ENCODE data around the gene ARMC8.
"Not testable (repeated sequence)": the region's sequence is repeated elsewhere in the genome, so short reads cannot be mapped to it uniquely, and the experiment has no call there.

ARMC8 gene, protein sequence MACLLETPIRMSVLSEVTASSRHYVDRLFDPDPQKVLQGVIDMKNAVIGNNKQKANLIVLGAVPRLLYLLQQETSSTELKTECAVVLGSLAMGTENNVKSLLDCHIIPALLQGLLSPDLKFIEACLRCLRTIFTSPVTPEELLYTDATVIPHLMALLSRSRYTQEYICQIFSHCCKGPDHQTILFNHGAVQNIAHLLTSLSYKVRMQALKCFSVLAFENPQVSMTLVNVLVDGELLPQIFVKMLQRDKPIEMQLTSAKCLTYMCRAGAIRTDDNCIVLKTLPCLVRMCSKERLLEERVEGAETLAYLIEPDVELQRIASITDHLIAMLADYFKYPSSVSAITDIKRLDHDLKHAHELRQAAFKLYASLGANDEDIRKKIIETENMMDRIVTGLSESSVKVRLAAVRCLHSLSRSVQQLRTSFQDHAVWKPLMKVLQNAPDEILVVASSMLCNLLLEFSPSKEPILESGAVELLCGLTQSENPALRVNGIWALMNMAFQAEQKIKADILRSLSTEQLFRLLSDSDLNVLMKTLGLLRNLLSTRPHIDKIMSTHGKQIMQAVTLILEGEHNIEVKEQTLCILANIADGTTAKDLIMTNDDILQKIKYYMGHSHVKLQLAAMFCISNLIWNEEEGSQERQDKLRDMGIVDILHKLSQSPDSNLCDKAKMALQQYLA

DNA sequence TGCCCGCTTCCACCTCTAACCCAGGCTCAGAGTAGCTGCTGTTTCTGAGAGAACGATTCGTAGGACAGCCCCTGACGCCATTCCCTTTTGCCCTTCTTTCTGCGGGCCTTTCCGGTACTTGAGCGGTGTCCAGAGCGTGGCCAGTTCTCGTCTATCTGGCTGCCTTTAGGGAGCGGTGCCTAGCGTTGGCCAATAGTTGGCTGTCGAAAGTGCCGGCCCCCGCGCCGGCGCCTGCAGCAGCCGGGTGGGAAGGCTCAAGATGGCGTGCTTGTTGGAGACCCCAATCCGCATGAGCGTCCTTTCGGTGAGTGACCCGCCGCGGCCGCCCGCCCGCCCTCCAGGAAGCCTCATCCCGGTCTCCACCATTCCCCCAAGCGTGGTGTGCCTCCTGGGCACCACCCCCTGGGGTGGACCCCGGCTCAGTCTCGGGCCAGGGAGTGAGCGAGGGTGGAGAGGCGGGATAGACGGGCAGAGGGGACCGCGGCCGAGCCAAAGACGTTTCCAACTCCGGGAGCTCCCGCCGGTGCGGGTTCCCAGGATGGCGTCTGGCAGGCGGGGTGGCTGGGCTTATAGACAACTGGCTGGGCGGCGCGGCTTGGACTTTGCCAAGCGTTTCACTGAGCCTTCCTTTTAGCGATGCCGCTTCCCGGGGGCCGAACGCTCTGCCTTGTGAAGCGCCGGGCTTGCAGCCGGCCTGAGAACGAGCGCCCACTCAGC, at the start of gene ARMC8:
ARMC8 (plus strand) TSS at position 6 of the 717 bp plus-strand sequence; CDS start at position 260, 254 bp downstream.
- peak; percentile 83 for DNase-seq

DNA sequence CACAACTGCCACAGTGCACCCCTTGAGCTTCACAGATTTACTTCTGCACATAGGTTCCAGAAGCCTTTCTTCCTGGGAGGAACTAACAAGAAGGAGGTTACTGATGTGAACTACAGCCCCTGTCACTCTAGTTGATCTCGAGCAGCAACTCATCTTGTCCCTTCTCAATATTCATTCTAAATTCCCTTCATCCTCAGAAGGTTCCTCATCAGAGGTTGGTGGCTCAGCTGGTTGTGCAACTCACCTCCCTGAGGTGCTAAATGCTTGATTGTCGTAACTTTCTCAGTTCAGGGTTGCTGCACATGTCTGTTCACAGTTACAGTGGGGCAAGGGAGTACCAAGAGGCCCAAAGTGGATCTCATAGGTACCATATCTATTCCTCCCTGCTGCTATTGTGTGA, 49.2 kb upstream of the ARMC8 start:
- no peak for DNase-seq

DNA sequence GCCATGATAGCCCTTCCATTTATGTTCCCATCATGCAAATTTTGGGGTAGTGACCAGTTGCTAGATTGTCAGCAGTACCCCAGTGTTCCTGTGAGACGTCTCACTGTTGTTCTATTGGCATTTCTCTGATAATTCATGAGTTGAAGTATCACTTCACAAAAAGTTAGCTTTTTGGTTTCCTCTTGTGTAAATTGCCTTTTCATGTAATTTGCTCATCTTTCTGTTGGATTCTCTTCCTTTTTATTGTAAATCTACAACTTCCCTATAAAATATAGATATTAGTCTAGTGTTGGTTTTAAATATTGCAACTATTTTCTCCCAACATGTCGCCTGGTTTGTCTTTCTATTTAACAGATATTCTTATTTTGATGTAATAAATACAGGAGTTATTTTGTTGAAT, 47.4 kb upstream of the ARMC8 start:
- no peak for DNase-seq

DNA sequence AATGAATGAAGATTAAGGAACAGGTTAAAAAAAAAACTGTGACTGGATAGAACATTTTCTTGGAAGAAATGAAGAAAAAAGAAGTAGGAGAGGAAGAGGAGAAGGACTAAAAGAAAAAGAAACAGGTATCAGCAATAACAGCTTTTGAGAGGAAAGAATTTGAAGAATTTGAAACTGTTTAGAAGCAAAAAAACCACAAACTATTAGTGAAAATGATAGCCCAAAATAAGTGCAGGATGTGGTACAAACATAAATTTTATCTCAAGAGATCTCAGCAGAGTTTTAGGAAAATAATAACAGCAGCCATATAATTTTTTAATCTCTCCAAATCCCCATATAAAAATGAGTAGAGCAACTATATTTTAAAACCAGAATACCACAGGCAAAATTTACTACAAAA, 46.2 kb upstream of the ARMC8 start:
- DNase-seq: no peak

DNA sequence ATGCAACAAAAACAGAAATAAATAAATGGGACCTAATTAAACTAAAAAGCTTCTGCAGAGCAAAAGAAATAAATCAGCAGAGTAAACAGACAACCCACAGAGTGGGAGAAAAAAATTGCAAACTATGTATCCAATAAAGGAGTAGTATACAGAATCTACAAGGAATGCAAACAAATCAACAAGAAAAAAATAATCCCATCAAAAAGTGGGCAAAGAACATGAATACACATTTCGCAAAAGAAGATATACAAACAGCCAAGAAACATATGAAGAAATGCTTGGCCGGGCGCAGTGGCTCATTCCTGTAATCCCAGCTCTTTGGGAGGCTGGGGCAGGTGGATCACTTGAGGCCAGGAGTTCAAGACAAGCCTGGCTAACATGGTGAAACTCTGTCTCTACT, 44.9 kb upstream of the ARMC8 start:
- DNase-seq: not testable (repeated sequence)

DNA sequence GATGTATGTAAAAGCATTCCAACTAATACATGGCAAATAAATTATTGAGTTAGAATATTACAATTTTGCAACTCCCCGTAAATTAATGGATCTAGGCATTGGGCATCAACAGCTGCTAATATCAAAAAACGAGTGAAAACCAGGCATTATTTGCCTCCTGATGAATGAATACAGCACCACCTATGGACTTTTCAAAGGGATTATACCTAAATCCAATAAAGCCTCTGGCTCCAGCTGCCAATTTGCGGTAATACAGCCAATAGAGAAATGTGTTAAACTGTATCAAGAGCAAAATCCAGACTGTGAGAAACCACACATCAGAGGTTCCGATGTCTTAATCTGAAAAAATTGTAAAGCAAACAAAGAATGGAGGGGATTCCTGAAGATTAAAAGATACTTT, 38.6 kb upstream of the ARMC8 start:
- DNase-seq: no peak

DNA sequence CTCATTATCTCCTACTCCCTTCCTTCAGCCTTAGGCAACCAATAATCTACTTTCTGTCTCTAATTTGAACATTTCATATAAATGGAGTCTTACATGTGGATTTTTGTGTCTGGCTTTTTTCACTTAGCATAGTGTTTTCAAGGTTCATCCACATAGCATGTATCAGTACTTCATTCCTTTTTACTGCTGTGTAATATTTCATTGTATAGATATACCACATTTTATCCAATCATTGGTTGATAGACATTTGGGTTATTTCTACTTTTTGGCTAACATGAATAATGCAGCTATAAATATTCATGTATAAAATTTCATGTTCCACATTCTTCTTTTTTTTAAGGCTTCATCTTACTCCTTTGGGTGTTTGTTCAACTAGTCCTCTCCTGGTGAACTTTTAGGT, 32.6 kb upstream of the ARMC8 start:
- DNase-seq: no peak

DNA sequence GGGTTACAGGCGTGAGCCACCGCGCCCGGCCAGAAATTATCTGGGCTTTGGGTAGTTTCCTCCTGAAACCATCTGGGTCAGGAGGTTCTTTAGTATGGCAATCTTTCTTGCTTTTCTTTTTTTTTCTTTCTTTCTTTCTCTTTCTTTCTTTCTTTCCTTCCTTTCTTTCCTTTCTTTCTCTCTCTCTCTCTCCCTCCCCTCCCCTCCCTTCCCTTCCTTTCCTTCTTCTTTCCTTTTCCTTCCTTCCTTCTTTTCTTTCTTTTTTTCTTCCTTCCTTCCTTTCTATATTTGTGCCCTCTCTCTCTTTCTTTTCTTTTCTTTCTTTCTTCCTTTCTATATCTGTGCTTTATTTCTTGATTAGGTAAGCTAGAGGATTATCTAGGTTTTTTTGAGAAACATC, 29.4 kb upstream of the ARMC8 start:
- DNase-seq: no peak

DNA sequence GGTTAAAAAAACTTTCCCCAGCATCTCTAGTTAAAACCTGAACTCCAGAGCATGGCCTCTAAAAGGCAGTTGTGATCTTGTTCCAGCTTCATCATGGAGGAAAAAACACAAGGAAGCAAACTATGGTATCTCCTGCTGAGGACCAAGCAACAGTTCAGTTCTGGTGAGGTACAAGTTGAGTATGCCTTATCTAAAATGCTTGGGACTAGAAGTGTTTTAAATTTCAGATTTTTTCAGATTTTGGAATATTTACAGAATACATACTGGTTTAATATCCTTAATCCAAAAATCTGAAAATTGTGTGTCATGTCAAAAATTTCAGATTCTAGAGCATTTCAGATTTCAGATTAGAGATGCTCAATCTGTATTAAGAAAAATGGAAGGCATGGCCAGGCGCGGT, 22.0 kb upstream of the ARMC8 start:
- DNase-seq: no peak

DNA sequence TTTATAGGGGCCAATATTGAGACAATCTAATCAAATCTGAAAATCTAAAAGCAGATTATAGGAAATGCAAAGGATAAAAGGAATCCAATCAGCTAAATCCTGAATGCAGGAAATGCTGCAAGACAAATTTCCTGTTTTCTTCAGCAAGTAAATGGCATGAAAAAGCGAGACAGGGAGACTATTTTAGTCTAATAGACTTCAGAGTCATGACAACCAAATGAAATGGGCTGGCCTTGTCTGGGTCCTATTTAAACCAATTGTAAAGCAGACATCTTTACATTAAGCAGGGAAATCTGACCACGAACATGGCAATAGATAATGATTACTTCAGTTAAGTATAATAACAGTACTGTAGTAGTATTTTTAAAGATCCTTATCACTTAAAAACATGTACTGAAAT, 14.5 kb upstream of the ARMC8 start:
- no peak for DNase-seq

DNA sequence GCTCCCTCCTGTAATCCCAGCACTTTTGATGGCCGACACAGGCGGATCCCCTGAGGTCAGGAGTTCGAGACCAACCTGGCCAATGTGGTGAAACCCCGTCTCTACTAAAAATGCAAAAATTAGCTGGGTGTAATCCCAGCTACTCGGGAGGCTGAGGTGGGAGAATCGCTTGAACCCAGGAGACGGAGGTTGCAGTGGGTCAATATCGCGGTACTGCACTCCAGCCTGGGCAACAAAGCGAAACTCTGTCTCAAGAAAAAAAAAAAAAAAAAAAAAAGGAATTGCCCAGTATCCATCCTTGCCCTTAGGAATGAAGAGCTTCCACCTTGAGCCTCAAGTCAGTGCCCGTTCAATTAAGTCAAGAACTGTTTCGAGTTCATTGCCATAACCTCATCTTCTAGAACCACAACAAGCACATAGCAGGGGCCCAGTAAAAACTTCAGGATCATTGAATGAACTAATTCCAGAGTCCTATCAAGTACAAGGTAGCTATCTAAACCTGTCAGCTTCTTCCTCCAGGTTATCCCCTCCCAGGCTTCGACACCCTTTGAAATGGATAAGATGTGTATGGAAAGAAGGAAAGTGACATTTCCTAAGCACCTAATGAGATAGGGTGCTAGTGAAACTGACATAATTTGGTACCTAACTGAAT, 13.2 kb upstream of the ARMC8 start:
- DNase-seq: no peak

DNA sequence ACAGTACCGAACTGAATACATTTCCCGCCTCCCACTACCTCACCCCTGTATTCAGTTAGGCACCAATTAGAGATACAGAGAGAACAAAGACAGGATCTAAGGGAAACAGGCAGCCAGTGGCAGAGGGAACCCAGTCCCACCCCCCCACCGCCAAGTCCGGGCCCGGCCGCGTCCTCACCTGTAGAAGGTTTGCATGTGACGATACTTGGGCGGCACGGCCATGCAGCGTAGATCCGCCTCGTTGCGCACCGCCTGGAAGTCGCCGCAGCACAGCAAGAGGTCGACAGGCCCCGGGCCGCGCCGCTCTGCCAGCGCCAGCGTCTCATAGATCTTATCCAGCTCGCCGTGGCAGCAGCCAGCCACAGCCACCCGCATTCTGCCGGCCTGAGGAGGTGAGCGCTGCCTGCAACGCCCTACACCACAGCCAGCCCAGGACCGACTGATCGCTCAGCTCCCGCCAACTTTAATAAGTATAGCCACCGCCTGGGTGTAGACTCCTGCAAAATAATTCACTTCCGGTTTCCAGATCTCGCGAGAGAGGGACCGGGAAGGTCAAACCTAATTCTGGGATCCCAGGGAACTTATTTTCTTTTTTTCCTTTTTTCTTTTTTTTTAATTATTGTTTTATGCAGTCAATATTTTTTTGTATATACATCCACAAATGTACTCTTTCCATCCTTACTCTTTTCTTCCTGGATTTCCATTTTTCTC, 12.5 kb upstream of the ARMC8 start, which contains the start of gene DBR1:
DBR1 (minus strand) TSS at position 501 of the 711 bp plus-strand sequence; CDS start at position 375, 126 bp downstream.
- peak; percentile 94 for DNase-seq

DNA sequence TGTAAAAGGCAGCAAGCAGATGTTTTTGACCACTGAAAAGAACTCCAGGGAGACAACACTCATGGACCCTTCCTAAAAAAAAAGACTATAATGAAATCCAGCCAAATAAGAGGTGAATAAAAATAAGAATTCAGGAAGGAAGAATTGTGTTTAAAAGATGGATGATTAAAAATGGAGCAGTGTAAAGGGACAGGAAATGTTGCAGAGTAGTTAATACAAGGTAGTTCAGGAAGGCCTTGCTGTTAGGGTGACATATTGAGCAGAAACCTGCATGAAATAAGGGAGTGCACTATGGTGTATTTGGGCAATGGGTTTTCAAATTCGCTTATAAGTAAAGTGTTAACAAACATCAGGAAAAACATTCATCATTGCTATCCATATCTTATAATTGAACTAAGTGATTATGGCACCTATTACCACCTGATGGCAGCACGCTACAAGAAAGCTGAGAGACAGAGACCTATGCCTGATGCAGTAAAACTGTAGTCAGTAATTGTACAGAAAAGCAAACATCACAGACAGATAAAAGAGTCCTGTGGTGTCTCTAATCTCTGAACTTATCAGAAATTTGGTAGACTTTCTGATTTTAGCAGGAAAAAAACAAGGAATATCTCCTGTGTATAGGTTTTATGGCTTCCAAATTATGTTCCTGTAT, 6.6 kb upstream of the ARMC8 start:
- DNase-seq: peak; percentile 58

DNA sequence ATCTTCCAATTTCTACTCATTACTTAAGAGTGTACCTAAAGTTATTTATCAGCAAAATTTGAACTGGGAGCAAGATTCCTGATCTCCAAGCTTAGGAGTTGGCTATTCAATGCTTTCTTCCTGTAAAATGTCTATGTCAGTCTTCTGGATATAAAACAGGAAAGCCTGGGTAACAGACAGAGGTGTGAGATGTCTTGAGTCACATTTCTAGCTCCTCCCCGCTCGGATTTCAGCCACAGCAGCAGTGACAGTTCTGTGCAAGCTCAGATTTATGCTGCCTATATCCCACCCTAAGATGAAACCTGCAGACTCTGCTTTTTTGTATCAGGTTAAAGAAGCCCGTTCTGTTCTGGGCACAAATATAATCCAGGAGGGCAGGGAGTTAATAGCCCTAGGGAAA, 2.1 kb upstream of the ARMC8 start:
- DNase-seq: no peak

DNA sequence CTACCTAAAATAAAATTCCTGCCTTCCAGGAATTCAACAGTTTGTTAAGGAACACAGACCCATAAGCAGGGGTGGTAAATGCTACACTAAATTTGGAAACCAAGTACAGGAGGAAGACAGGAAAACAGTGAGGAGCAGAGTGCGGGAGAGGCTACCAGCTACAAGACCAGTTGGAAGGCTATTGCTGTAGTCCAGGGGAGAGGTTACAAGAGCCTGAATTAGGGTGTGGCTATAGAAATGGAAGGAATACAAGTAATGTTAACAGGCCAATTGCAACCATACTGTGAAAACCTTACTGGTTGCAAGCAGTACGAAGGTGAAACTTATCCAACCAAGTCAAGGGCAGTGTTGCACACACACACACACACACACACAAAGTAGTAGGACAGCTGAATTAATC, 880 bp upstream of the ARMC8 start:
- DNase-seq: no peak

DNA sequence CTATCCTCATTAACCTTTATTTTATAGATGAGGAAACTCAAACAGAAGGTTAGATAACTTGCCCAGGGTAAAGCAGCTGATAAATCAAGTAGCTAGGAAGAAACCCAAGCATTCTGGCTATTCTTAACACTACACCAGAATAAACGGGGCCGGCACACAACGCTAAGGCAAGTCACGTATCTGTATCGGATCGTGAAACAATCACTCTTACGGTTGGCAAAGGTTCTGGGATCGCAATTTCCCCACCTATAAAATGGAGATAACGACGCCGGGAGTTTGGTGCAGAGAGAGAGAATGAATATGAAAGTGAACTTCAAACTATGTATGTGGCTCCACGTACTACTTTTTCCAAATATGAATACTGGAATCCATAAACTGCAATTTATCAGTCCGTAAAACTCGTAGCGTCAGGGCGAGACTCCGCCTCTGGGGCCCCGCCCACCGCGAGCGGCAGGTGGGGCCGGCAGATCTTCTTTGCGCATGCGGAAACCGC, 252 bp upstream of the ARMC8 start:
- peak; percentile 95 for DNase-seq

DNA sequence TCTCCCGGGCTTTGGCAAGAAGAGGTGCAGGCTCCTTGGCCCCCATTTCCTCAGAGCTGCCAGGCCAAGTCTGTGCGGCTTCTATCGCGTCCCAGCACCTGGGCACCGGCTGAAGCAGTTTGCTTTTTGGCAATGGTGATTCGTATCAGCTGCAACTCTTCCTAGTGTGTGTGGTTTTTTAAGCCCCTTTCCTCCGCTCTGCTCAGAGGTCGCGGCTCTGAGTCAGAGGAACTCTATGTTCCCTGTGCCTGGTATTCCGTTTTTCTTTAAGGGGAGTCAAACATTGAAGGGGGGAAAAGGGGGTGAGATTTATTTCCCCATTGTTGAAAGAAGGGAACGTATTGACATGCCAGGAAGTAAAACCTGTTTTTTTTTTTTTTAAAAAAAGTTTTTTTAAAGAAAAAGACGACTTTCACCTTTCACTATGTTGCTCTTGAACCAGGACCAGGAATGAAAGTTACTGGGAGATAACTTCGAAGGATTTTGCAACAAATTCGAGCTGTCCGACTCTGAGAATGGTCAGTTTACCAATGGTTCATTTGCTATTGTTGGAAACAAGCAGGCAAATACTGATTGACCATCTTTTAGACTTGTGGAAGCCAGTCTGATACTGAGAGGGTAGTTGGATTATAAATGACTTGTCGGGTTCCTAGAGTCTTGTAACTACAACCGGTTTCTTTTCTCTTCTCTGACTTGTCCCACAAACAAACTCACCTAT, 1.1 kb downstream of the ARMC8 start:
- DNase-seq: no peak

DNA sequence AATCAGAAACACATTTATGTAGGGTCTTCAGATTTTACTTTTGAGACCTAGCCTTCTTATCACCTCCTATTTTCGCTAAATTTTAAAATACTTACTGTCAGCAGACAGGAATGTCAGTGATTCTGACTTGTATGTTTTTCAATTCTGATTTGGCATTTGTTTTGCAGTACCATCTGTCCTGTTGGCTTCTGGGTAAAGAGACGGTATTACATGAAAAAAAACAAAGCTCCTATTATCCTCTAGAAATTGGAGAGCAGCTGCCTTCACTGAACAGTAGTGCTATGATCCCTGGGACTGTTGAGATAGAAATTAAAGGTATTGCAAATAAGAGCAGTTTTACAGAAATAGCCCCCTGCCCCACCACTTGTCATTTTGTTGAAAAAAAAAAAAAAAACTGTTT, 8.4 kb downstream of the ARMC8 start:
- DNase-seq: peak; percentile 4

DNA sequence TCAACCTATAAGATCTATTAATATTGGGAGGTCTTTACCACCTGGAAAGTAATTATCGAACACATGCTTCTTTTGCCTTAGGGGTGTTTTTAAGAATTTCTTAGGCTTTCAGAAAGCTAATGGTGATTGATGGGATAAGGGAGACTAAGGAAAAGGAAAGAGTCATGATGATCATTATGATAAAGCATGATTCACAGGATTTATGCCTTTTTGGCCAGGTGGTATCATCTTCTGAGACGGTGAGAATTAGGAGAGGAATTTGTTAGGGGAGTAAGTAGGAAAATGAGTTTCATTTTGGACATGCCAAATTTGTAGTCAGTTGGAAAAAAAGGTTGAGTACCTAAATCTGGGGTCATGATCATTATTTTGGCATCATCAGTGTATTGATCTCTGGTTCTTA, 8.9 kb downstream of the ARMC8 start:
- DNase-seq: no peak

DNA sequence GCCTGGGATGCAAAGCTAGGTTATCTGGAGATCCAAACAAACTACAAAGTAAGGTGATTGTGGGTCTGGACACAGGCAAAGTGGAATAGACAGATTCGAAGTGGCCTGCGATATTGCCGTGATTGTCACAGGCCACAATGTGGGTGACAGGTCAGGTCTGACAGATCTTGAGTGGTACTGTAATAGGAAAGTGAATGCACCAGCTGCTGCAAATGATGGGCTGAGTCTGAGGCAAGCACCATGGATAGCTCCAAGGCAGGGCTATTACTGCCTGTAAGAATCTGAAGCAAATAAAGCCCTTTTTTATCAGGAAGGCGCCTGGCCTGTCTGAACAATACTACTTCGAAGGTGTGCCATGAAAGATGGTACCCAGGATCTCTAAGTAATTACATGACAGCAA, 10.0 kb downstream of the ARMC8 start:
- no peak for DNase-seq

DNA sequence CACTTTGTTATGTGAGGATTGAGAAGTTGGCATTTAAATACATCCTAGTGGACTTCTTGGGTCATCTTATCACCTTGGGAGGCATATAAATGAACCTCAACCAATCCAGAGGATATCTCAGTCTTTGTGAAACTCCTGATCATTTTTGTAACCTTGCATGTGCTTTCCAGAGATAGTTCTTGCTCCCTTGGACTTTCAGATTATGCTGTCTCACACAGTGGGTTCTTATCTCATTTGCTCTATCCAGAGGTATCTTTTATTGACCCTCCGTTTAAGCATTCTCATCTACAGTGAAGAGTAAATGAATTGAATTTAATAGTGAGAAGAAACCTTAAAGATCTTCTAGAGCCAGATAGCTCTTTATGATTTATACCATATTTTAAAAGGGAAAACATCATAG, 10.4 kb downstream of the ARMC8 start:
- DNase-seq: no peak

Measured in NCI-H1105 (cell line).